Measurements from ENCODE around the gene C16orf92. TPM values are rescaled to one million over a fixed set of nuclear protein-coding genes. Genes with fewer than 3 reads are reported as not detected.

The C16orf92 gene
- total and polyA plus RNA-seq, 2 of the 8 experiments (the other 6 are each of a cell fraction or from before 2014, with no cell fraction given): not detected

GRCh38 chr16:30065943-30066760 lies 43.2 kb downstream of the C16orf92 start:
- Histone ChIP-seq H2BK12ac (ENCODE audit: low read depth, low read length) (0 out of 2 replicates have a peak overlapping the region, but pooled peaks have one; percentile 43), H2BK5ac (ENCODE audit: low read depth, low read length) (peak overlapping the region; percentile 96), H2AK5ac (ENCODE audit: low read depth, low read length) (peak overlapping the region; percentile 28; the same call in 1 of the 2 replicates), H2BK20ac (ENCODE audit: low read length) (no peak overlapping the region), H3K56ac (replicated peaks; ENCODE audit: insufficient read length, low read depth, low read length) (peak overlapping the region; percentile 92), H3K18ac (ENCODE audit: extremely low read depth, low read length) (peak overlapping the region; percentile 95), H3K14ac (ENCODE audit: insufficient read length) (peak overlapping the region; percentile 24), H3K79me2 (ENCODE audit: control insufficient read depth in 1 of 2, insufficient read depth in 2 of 2, low read length in 2 of 2) (peaks cover 15 to 30% of the 10 kb centered on the region in 2 experiments), H3K9ac (replicated peaks in 1 of 4; ENCODE audit: extremely low read depth in 1 of 4, low read depth in 3 of 4, low read length in 3 of 4) (peak overlapping the region; percentile 81 to 92 (median 84)), H3K23me2 (ENCODE audit: low read depth, low read length) (peaks cover 18% of the 10 kb centered on the region), H4K91ac (replicated peaks; ENCODE audit: insufficient read length, low read length) (peak overlapping the region; percentile 89), H3K4ac (replicated peaks; ENCODE audit: insufficient read length, low read depth, low read length) (peak overlapping the region; percentile 95), H3K27me3 (replicated peaks in 1 of 4; ENCODE audit: control insufficient read depth in 3 of 4, extremely low read depth in 1 of 4, insufficient read depth in 3 of 4, low read length in 3 of 4) (no peaks in the 10 kb centered on the region), H4K8ac (ENCODE audit: extremely low read depth, insufficient read depth, low read length) (peak overlapping the region; percentile 64), H2BK15ac (ENCODE audit: low read length) (no peak overlapping the region), H3K79me1 (ENCODE audit: low read depth, low read length) (peaks cover 9% of the 10 kb centered on the region; the same call in 1 of the 2 replicates), H2AFZ (ENCODE audit: low read length) (no peak overlapping the region), H3K4me1 (replicated peaks in 1 of 4; ENCODE audit: control insufficient read depth in 3 of 4, insufficient read depth in 4 of 4, low read length in 3 of 4) (peaks cover 6 to 23% (median 11%) of the 10 kb centered on the region in 4 experiments), H3K27ac (ENCODE audit: low read depth, low read length) (peak overlapping the region; percentile 84), H4K5ac (ENCODE audit: insufficient read length, low read depth, low read length) (peak overlapping the region; percentile 85), H2BK120ac (replicated peaks; ENCODE audit: low read depth, low read length) (no peak overlapping the region), H3K4me3 (ENCODE audit: extremely low read depth in 1 of 4, insufficient read depth in 2 of 4, low read depth in 3 of 4, low read length in 4 of 4) (peak overlapping the region; percentile 71 to 92 (median 88)), H3K4me2 (ENCODE audit: insufficient read depth in 1 of 2, low read depth in 2 of 2, low read length in 2 of 2) (peak overlapping the region; percentile 73 to 81), H3K9me3 (ENCODE audit: insufficient read depth in 2 of 2, low read depth in 1 of 2, low read length in 1 of 2) (no peaks in the 10 kb centered on the region), H4K20me1 (replicated peaks in 1 of 2; ENCODE audit: control insufficient read depth in 1 of 2, insufficient read depth in 2 of 2, low read length in 2 of 2) (peaks cover 16 to 33% of the 10 kb centered on the region in 2 experiments), H3K23ac (ENCODE audit: insufficient read length) (no peak overlapping the region), H3K36me3 (ENCODE audit: control insufficient read depth in 2 of 4, insufficient read depth in 4 of 4, low read length in 3 of 4) (peaks cover 19 to 41% (median 37%) of the 10 kb centered on the region in 4 experiments)
- DNase-seq (ENCODE audit: low read depth in 1 of 2, low spot score in 2 of 2) (no peak), FAIRE-seq (no peak)
- WGBS, 2 experiments (ENCODE audit: extremely low coverage in 1 of 2, insufficient coverage in 1 of 2, insufficient read length in 1 of 2, insufficient replicate concordance in 2 of 2, low coverage in 1 of 2, low lambda C conversion rate in 2 of 2, missing lambda C conversion rate in 1 of 2): 4% methylated on average over 41 of the region's 44 CpGs; no CpG with 5 or more reads in 1 of the 2 experiments
- POLR2A ChIA-PET (ENCODE audit: partially characterized antibody): interaction anchor here (0.7 to 21.2 kb wide), 26 partner anchors 11 to 532 kb away, joined by 3 to 353 read pairs (median 4); partner anchors contain the start of genes ASPHD1, HIRIP3, PPP4C and TAOK2
- CTCF ChIA-PET (ENCODE audit: partially characterized antibody): interaction anchor here (0.7 to 7.3 kb wide), 7 partner anchors 11 to 66 kb away, joined by 3 to 51 read pairs (median 3); partner anchors contain the start of genes GDPD3, PPP4C and TBX6
- TF ChIP-seq POU5F1 (IDR thresholded peaks at IDR 0.05; ENCODE audit: low read depth, low read length) (no peak), ZNF274 (IDR thresholded peaks at IDR 0.05; ENCODE audit: borderline replicate concordance, extremely low read depth, low read length) (no peak), PHF8 (conservative IDR thresholded peaks at IDR 0.05; ENCODE audit: low read depth, low read length) (0 out of 2 replicates have a peak, but pooled peaks have one; percentile 10), KDM5A (IDR thresholded peaks at IDR 0.05; ENCODE audit: low read length) (no peak), GABPA (IDR thresholded peaks at IDR 0.05; ENCODE audit: borderline replicate concordance, insufficient read depth, low read length) (no peak), SIRT6 (IDR thresholded peaks at IDR 0.05; ENCODE audit: low read length) (no peak), CREB1 (IDR thresholded peaks at IDR 0.05) (no peak), BACH1 (IDR thresholded peaks at IDR 0.05; ENCODE audit: low read length) (peak; percentile 85)
- TF ChIP-seq, protein P1, sequence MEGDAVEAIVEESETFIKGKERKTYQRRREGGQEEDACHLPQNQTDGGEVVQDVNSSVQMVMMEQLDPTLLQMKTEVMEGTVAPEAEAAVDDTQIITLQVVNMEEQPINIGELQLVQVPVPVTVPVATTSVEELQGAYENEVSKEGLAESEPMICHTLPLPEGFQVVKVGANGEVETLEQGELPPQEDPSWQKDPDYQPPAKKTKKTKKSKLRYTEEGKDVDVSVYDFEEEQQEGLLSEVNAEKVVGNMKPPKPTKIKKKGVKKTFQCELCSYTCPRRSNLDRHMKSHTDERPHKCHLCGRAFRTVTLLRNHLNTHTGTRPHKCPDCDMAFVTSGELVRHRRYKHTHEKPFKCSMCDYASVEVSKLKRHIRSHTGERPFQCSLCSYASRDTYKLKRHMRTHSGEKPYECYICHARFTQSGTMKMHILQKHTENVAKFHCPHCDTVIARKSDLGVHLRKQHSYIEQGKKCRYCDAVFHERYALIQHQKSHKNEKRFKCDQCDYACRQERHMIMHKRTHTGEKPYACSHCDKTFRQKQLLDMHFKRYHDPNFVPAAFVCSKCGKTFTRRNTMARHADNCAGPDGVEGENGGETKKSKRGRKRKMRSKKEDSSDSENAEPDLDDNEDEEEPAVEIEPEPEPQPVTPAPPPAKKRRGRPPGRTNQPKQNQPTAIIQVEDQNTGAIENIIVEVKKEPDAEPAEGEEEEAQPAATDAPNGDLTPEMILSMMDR (IDR thresholded peaks at IDR 0.05; ENCODE audit: control extremely low read depth in 1 of 3, insufficient read depth in 1 of 3, low read depth in 1 of 3, low read length in 3 of 3): no peak

Measured in H1 (cell line).